Measurements from ENCODE around the gene WDFY4.

The WDFY4 gene

DNA sequence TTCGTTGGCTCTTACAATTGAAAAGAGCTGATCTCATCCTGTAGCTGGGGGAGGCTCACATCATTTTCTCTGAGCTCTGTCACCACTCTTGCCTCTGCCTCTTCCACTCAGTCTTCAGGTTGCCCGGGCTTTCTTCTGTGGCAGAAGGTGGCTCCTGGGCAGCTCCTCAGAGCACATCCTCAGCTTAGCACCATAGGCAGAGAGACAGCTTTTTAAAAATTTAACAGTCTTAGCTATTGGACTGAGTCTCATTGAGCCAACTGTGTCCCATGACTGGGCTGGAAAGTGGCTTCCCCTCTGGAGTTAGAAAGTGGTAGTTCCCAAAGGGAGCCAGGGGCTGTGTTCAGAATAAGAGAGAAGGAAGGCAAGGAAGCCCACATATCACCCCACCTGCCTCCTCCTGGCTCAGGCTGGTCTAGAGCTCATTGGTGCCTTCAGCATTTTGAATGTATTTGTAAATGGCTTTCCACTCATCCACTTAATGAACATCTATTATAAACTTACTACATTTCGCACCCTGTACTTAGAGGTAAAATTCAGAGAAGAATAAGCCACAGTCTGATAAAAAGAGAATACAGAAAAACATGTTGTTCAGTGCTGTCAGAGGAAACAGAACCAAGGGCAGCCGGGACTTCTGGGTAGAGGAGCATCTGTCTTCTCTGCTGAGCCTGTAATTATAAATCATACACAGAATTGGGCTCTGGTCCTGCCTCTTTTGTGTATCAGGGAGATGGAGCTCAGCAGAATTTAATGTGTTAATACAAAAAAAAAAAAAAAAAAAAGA lies 119.3 kb downstream of the WDFY4 start:
- peaks cover 0 to 79% (median 38%) of the 10 kb centered on the region in 11 experiments; a peak in 17 of 22 replicates for H3K36me3 ChIP-seq

DNA sequence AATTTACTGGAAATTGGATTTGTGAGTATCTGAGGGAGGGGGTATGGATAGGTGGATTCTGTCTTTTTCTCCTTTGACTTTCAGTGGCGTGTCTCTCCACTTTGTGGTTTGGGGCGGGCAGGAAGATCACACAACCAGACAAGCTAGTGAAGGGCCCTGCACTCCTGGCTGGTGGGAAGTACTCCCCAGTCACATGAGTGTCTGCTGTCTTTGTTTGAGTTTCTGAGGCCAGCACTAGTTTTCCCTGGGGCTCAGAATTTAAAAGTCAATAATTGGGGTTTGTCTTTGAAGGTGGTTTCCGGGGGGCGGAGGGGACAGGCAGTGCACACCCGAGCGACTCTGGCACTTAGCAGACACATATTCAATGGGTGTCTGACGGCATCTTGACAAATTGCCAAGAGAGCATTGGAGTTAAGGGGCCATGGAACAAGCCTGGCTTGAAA lies 120.1 kb downstream of the WDFY4 start:
- no peak for TF ChIP-seq Cebpa-rat (IDR thresholded peaks at IDR 0.05)
- Histone ChIP-seq H3K27ac (peak overlapping the region in 7 of 11 experiments; percentile 1 to 44 (median 33); a peak in 10 of 22 replicates), H3K9ac (peak overlapping the region in 4 of 11 experiments; percentile 17 to 50 (median 38); a peak in 3 of 22 replicates), H3K4me1 (peaks cover 57 to 69% (median 68%) of the 10 kb centered on the region in 10 experiments), H3K27me3 (no peaks in the 10 kb centered on the region), H3K9me3 (replicated peaks in 1 of 11) (peaks cover 0 to 22% (median 13%) of the 10 kb centered on the region in 11 experiments; a peak in 17 of 22 replicates), H4K20me1 (no peaks in the 10 kb centered on the region), H3K4me3 (0 out of 20 replicates have a peak overlapping the region, but pooled peaks of 1 of the 10 experiments have one; percentile 18), H3K36me3 (peaks cover 0 to 87% (median 45%) of the 10 kb centered on the region in 11 experiments; a peak in 17 of 22 replicates), H3K4me2 (peak overlapping the region; percentile 55 to 87 (median 70))

More for the DNA sequence above, 119.3 kb downstream of the WDFY4 start:
- Histone ChIP-seq H3K4me3 (no peak overlapping the region), H3K27me3 (no peaks in the 10 kb centered on the region), H3K4me2 (peak overlapping the region; percentile 55 to 87 (median 70)), H3K4me1 (peaks cover 65 to 75% (median 69%) of the 10 kb centered on the region in 10 experiments), H3K9me3 (replicated peaks in 1 of 11) (peaks cover 0 to 25% (median 17%) of the 10 kb centered on the region in 11 experiments; a peak in 17 of 22 replicates), H3K9ac (peak overlapping the region in 1 of 11 experiments; percentile 50; a peak in 1 of 22 replicates), H3K27ac (peak overlapping the region in 6 of 11 experiments; percentile 10 to 43 (median 24); a peak in 5 of 22 replicates), H4K20me1 (no peaks in the 10 kb centered on the region)
- TF ChIP-seq Cebpa-rat (IDR thresholded peaks at IDR 0.05) = no peak

DNA sequence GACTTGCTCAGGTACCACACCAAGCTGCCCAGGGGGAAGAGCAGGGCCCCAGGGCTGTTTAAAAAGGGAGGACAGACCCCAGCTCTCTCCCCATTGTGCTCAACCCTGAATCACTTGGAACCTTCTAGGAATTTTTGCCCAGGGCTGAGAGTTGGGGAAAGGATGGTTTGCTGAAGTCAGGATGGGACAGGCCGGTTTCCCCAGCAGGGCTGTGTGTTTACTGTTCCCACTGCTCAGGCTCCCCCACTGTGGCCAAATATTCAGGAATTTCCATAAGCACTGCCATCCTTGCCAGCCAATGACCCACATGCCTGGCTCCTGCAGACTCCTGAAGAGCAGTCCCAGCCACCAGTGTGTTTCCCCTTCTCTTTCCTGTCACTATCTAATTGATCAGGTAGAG lies 120.7 kb downstream of the WDFY4 start:
- H3K4me2 ChIP-seq = peak overlapping the region; percentile 55 to 87 (median 70)
- no peak overlapping the region for H3K4me3 ChIP-seq
- H4K20me1 ChIP-seq = no peaks in the 10 kb centered on the region
- H3K9ac ChIP-seq = peak overlapping the region in 1 of 11 experiments; percentile 33; a peak in 1 of 22 replicates
- peaks cover 0 to 19% (median 9%) of the 10 kb centered on the region in 11 experiments; a peak in 17 of 22 replicates for H3K9me3 ChIP-seq (replicated peaks in 1 of 11)
- no peaks in the 10 kb centered on the region for H3K27me3 ChIP-seq
- peaks cover 51 to 63% (median 61%) of the 10 kb centered on the region in 10 experiments for H3K4me1 ChIP-seq
- TF ChIP-seq Cebpa-rat (IDR thresholded peaks at IDR 0.05) = no peak
- H3K36me3 ChIP-seq = peaks cover 0 to 94% (median 52%) of the 10 kb centered on the region in 11 experiments; a peak in 17 of 22 replicates
- peak overlapping the region in 5 of 11 experiments; percentile 25 to 44 (median 42); a peak in 5 of 22 replicates for H3K27ac ChIP-seq

DNA sequence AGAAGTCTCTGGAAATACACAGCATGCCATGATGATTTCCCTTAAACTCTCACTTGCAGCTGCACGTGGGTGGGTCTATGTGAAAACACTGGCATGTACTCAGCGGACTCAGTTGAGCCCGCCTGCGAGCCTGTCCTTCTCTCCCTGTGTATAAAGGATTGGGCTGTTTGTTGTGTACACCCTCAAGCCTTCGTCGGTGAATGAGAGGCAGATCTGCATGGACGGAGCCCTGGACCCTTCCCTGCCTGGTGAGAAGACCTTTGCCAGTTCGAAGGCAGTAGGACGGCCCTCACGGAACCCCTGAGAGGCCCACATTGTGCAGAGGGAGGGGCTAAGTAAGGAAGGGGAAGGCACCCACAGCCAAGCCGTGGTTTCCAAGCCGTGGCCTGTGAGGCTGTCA lies 121.2 kb downstream of the WDFY4 start:
- no peak overlapping the region for H3K4me3 ChIP-seq
- H3K9ac ChIP-seq = no peak overlapping the region
- no peak for TF ChIP-seq Cebpa-rat (IDR thresholded peaks at IDR 0.05)
- H3K9me3 ChIP-seq (replicated peaks in 1 of 11) = peaks cover 0 to 14% (median 4%) of the 10 kb centered on the region in 11 experiments; a peak in 16 of 22 replicates
- no peak overlapping the region for H3K27ac ChIP-seq
- peak overlapping the region in 8 of 11 experiments; percentile 55 to 78 (median 66); a peak in 17 of 22 replicates for H3K4me2 ChIP-seq
- H3K4me1 ChIP-seq = peaks cover 47 to 58% (median 57%) of the 10 kb centered on the region in 10 experiments
- H4K20me1 ChIP-seq = no peaks in the 10 kb centered on the region
- H3K36me3 ChIP-seq = peaks cover 0 to 98% (median 53%) of the 10 kb centered on the region in 11 experiments; a peak in 17 of 22 replicates
- no peaks in the 10 kb centered on the region for H3K27me3 ChIP-seq

DNA sequence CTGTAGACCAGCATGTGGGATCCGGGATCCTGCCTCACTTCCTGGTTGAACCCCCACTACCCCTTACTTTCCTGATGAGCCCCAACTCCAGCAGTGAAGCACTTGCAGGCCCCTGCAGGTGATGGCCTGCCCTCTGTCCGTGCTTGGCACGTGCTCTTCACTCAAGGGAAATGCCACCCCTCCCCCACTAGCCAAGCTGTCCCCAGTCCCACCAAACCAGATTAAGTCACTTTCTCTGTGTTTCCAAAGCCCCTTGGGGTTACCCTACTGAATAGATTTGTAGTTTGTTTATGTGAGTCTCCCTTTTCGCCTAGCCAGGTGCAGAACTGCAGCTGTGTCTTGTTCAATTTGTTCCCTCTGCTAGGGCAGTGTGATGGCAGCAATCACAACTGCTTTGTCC lies 121.7 kb downstream of the WDFY4 start:
- Histone ChIP-seq H3K9ac (0 out of 22 replicates have a peak overlapping the region, but pooled peaks of 1 of the 11 experiments have one; percentile 8), H3K36me3 (peaks cover under 1 to 100% (median 53%) of the 10 kb centered on the region in 11 experiments; a peak in 17 of 22 replicates), H3K27me3 (no peaks in the 10 kb centered on the region)

DNA sequence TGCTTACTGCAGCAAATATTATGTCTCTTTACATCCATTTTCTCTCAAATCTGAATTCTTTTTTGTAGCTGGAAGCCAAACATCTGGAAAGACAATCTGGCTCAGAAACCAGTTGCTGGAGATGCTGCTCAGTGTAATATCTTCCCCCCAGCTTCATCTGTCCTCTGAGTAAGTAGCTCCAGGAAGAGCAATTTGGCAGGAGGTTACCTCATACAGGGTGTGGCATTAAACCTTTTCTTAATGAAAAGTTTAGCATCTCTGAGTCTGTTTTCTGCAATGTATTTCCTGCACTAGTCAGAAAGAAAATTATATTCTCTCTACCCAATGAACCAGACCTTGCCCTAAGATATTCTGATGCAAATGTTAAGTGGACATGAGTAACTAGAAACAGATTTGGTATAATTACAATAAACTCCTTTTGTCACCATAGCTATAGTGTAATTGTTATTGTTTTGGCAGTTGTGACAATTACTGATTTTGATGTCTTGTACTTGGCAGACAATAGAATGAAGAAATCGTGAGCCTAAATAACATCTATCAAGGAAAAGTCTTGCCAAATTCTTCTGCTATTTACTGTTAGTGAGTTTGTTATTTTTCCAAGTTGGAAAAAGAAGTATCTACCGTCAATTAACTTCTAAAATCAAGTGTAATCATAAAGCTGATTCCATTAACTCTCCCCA lies 123.3 kb downstream of the WDFY4 start:
- no peak overlapping the region for H3K9ac ChIP-seq
- no peak overlapping the region for H3K27ac ChIP-seq
- TF ChIP-seq Cebpa-rat (IDR thresholded peaks at IDR 0.05) = no peak
- H3K4me2 ChIP-seq = no peak overlapping the region
- H3K4me1 ChIP-seq = peaks cover 26 to 38% (median 37%) of the 10 kb centered on the region in 10 experiments
- peaks cover 8 to 100% (median 57%) of the 10 kb centered on the region in 11 experiments; a peak in 19 of 22 replicates for H3K36me3 ChIP-seq
- no peak overlapping the region for H3K4me3 ChIP-seq
- H4K20me1 ChIP-seq = no peaks in the 10 kb centered on the region
- no peaks in the 10 kb centered on the region for H3K27me3 ChIP-seq
- no peaks in the 10 kb centered on the region for H3K9me3 ChIP-seq (replicated peaks in 1 of 11)

More for the DNA sequence above, 121.7 kb downstream of the WDFY4 start:
- H4K20me1 ChIP-seq = no peaks in the 10 kb centered on the region
- H3K4me1 ChIP-seq = peaks cover 42 to 54% (median 52%) of the 10 kb centered on the region in 10 experiments
- H3K9me3 ChIP-seq (replicated peaks in 1 of 11) = peaks cover 0 to 10% (median 0%) of the 10 kb centered on the region in 11 experiments; a peak in 9 of 22 replicates
- no peak overlapping the region for H3K27ac ChIP-seq
- TF ChIP-seq Cebpa-rat (IDR thresholded peaks at IDR 0.05) = no peak
- peak overlapping the region in 8 of 11 experiments; percentile 18 to 78 (median 61); a peak in 15 of 22 replicates for H3K4me2 ChIP-seq
- H3K4me3 ChIP-seq = no peak overlapping the region

DNA sequence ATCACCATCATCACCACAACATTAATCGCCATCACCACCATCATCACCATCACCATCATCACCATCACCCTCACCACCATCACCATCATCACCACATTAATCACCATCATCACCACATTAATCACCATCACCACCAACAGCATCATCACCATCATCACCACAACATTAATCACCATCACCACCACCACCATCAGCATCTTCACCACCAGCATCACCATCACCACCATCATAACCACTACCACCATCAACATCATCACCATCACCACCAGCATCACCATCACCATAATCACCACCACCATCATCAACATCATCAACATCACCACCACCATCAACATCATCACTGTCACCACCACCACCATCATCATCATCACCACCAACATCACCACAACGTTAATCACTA lies 124.6 kb downstream of the WDFY4 start:
- Histone ChIP-seq H3K27me3 (no peaks in the 10 kb centered on the region), H4K20me1 (no peaks in the 10 kb centered on the region), H3K9ac (no peak overlapping the region), H3K4me2 (no peak overlapping the region), H3K27ac (no peak overlapping the region), H3K36me3 (peaks cover 8 to 100% (median 52%) of the 10 kb centered on the region in 11 experiments; a peak in 19 of 22 replicates), H3K4me3 (no peak overlapping the region), H3K9me3 (replicated peaks in 1 of 11) (no peaks in the 10 kb centered on the region), H3K4me1 (peaks cover 13 to 25% (median 24%) of the 10 kb centered on the region in 10 experiments)
- TF ChIP-seq Cebpa-rat (IDR thresholded peaks at IDR 0.05) = no peak

DNA sequence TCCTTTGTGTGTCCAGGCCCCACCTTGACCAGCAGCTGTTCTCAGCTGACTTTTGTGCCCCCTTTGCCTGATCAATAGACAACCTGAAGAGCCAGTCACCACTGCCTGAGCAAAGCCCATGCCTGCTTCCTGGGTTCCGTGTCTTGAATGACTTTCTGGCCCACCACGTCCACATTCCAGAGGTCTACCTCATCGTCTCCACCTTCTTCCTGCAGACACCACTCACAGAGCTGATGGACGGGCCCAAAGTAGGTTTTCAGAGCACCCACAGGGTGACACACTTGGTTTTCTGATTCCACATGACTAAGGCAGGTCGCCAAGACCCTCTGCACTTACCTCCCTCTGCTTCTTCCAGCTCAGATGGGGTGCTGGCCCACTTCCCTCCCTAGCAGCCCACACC lies 126.8 kb downstream of the WDFY4 start:
- Histone ChIP-seq H3K27me3 (no peaks in the 10 kb centered on the region), H3K4me2 (no peak overlapping the region), H3K4me3 (no peak overlapping the region), H3K9ac (no peak overlapping the region), H3K4me1 (peaks cover 0 to 3% (median 2%) of the 10 kb centered on the region in 10 experiments; a peak in 12 of 20 replicates), H3K9me3 (replicated peaks in 1 of 11) (no peaks in the 10 kb centered on the region), H3K27ac (no peak overlapping the region), H3K36me3 (peaks cover 8 to 92% (median 41%) of the 10 kb centered on the region in 11 experiments; a peak in 18 of 22 replicates), H4K20me1 (no peaks in the 10 kb centered on the region)
- no peak for TF ChIP-seq Cebpa-rat (IDR thresholded peaks at IDR 0.05)
